ENCODE results near the gene NKD1. TPM values are rescaled to one million over a fixed set of nuclear protein-coding genes. Genes with fewer than 3 reads are reported as not detected.

The NKD1 gene
- polyA plus RNA-seq, 3 donors: 0.01 TPM; not detected in 2

GRCh38 chr16:50664270-50664669 is 116.1 kb downstream of the NKD1 start:
- peak overlapping the region in 1 of 2 donors; percentile 82 for H3K27ac ChIP-seq (ENCODE audit: low read depth in 1 of 2, low read length in 2 of 2)
- no peak for TF ChIP-seq CTCF (IDR thresholded peaks at IDR 0.05)
- WGBS (ENCODE audit: insufficient coverage): 20% methylated on average over 3 of the region's 5 CpGs
- peaks cover 13 to 18% of the 10 kb centered on the region in 2 donors for H3K36me3 ChIP-seq (replicated peaks in 1 of 2; ENCODE audit: control insufficient read depth in 1 of 2, insufficient read depth in 2 of 2, low read length in 2 of 2)
- H3K27me3 Mint-ChIP-seq (ENCODE audit: low read depth in 3 of 3): peaks cover 0 to 2% (median 1%) of the 10 kb centered on the region in 3 donors
- intact Hi-C loops (cut with micrococcal nuclease): loop anchor here (5.0 to 10.0 kb wide), 3 partner anchors 112 to 299 kb away; partner anchors contain the start of gene BRD7 (in 2 of the 2)
- H3K9me3 Mint-ChIP-seq: peaks cover 0 to 5% (median 5%) of the 10 kb centered on the region in 7 donors
- no peaks in the 10 kb centered on the region for H4K20me1 ChIP-seq (ENCODE audit: insufficient read depth, low read length)
- H3K4me2 ChIP-seq (replicated peaks; ENCODE audit: extremely low read depth, low read length, poor library complexity, severe bottlenecking): peak overlapping the region; percentile 85
- H3K27me3 ChIP-seq (ENCODE audit: control insufficient read depth in 2 of 2, insufficient read depth in 2 of 2, low read length in 2 of 2): no peaks in the 10 kb centered on the region
- H3K4me1 Mint-ChIP-seq: peaks cover 41% of the 10 kb centered on the region
- no peaks in the 10 kb centered on the region for H3K79me2 ChIP-seq (ENCODE audit: insufficient read depth, low read length)
- no peak overlapping the region for H3K9ac ChIP-seq (ENCODE audit: insufficient read depth, low read length, poor library complexity, severe bottlenecking)
- peak overlapping the region in 4 of 7 donors; percentile 91 to 95 (median 93) for H3K27ac Mint-ChIP-seq
- no peak overlapping the region for H3K4me3 Mint-ChIP-seq
- H3K36me3 Mint-ChIP-seq: peaks cover 19 to 23% of the 10 kb centered on the region in 2 donors
- DNase-seq: peak in 1 of 3 donors; percentile 27
- peak overlapping the region in 1 of 3 experiments; percentile 83 for H3K4me3 ChIP-seq (replicated peaks in 1 of 3; ENCODE audit: low read depth in 2 of 3, low read length in 3 of 3)
- peaks cover 31 to 46% of the 10 kb centered on the region in 2 donors for H3K4me1 ChIP-seq (ENCODE audit: control insufficient read depth in 1 of 2, insufficient read depth in 2 of 2, low read length in 2 of 2)
- H2AFZ ChIP-seq (ENCODE audit: insufficient read depth, low read depth, low read length, poor library complexity, severe bottlenecking): peak overlapping the region; percentile 87
- H3K9me3 ChIP-seq (replicated peaks in 1 of 2; ENCODE audit: control insufficient read depth in 1 of 2, insufficient read depth in 1 of 2, low read length in 2 of 2): no peaks in the 10 kb centered on the region

GRCh38 chr16:50665128-50665878 is 117.1 kb downstream of the NKD1 start:
- peaks cover 0 to 2% (median 1%) of the 10 kb centered on the region in 3 donors for H3K27me3 Mint-ChIP-seq (ENCODE audit: low read depth in 3 of 3)
- H3K4me1 Mint-ChIP-seq: peaks cover 41% of the 10 kb centered on the region
- peak overlapping the region; percentile 88 to 95 (median 91) for H3K27ac Mint-ChIP-seq
- H2AFZ ChIP-seq (ENCODE audit: insufficient read depth, low read depth, low read length, poor library complexity, severe bottlenecking): peak overlapping the region; percentile 87
- intact Hi-C loops (cut with micrococcal nuclease): loop anchor here in 1 of 2 donors (5.0 to 10.0 kb wide), 3 partner anchors 118 to 453 kb away; partner anchors contain the start of genes BRD7 and NKD1
- 14% methylated on average over 29 of the region's 40 CpGs for WGBS (ENCODE audit: insufficient coverage)
- DNase-seq: peak; percentile 68 to 80 (median 72)
- peak overlapping the region; percentile 65 to 83 (median 66) for H3K4me3 ChIP-seq (replicated peaks in 1 of 3; ENCODE audit: low read depth in 2 of 3, low read length in 3 of 3)
- H3K4me2 ChIP-seq (replicated peaks; ENCODE audit: extremely low read depth, low read length, poor library complexity, severe bottlenecking): peak overlapping the region; percentile 85
- H3K79me2 ChIP-seq (ENCODE audit: insufficient read depth, low read length): no peaks in the 10 kb centered on the region
- H3K4me3 Mint-ChIP-seq: peak overlapping the region; percentile 88 to 91
- H3K36me3 Mint-ChIP-seq: peaks cover 27 to 33% of the 10 kb centered on the region in 2 donors
- peak; percentile 94 for TF ChIP-seq CTCF (IDR thresholded peaks at IDR 0.05)
- H4K20me1 ChIP-seq (ENCODE audit: insufficient read depth, low read length): peaks cover 7% of the 10 kb centered on the region
- peak overlapping the region; percentile 55 to 82 for H3K27ac ChIP-seq (ENCODE audit: low read depth in 1 of 2, low read length in 2 of 2)
- H3K9me3 ChIP-seq (replicated peaks in 1 of 2; ENCODE audit: control insufficient read depth in 1 of 2, insufficient read depth in 1 of 2, low read length in 2 of 2): no peaks in the 10 kb centered on the region
- H3K27me3 ChIP-seq (ENCODE audit: control insufficient read depth in 2 of 2, insufficient read depth in 2 of 2, low read length in 2 of 2): no peaks in the 10 kb centered on the region
- H3K9me3 Mint-ChIP-seq: peaks cover 0 to 5% (median 5%) of the 10 kb centered on the region in 7 donors
- H3K36me3 ChIP-seq (replicated peaks in 1 of 2; ENCODE audit: control insufficient read depth in 1 of 2, insufficient read depth in 2 of 2, low read length in 2 of 2): peaks cover 18 to 28% of the 10 kb centered on the region in 2 donors
- peak overlapping the region; percentile 77 for H3K9ac ChIP-seq (ENCODE audit: insufficient read depth, low read length, poor library complexity, severe bottlenecking)
- H3K4me1 ChIP-seq (ENCODE audit: control insufficient read depth in 1 of 2, insufficient read depth in 2 of 2, low read length in 2 of 2): peaks cover 31 to 46% of the 10 kb centered on the region in 2 donors
